Measurements from ENCODE around the gene ANKRD11.
A peak's percentile ranks its signal among the peaks of the same experiment; 100 is the strongest.

ANKRD11 gene

DNA sequence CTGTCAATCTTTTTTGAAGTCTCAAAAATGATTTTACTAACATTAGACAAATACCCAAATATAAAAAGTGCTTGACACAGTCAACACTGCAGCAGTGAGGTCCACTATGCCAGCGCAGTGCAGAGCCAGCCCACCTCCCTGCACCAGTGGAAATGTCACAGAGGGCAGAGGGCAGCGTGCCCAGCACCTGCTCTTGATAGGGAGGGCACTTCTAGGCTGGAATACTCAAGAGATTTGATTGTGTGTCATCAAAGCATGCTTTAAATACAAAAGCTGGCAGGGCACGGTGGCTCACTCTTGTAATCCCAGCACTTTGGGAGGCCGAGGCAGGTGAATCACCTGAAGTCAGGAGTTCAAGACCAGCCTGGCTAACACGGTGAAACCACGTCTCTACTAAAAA is 136.0 kb downstream of the ANKRD11 start:
- DNase-seq (ENCODE audit: low read depth in 4 of 4, low spot score in 1 of 4): no peak

DNA sequence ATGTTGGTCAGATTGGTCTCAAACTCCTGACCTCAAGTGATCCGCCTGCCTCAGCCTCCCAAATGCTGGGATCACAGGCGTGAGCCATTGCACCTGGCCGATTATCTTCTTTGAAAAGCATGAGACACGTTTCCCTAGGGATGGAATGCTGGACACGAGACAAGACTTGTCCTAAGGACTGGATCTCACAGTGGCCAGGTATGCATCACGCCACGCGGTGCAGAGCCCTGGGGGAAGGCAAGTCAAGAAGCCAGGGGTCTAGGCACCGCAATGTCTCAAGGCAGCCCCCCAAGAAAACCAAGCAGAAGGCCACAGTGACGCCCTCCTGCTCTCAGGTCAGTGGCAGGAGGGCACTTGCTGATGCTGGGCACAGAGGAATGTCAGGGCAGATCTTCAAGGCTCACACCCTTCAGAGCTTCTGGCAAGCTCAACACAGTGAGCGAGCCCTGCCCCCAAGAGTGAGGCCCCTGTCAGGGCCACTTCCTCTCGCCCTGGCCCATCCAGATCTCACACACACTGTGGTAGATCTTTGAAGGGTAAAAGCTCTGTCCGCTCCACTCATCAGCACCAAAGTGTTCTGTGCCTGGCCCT is 138.2 kb downstream of the ANKRD11 start:
- DNase-seq (ENCODE audit: low read depth in 4 of 4, low spot score in 1 of 4): no peak

DNA sequence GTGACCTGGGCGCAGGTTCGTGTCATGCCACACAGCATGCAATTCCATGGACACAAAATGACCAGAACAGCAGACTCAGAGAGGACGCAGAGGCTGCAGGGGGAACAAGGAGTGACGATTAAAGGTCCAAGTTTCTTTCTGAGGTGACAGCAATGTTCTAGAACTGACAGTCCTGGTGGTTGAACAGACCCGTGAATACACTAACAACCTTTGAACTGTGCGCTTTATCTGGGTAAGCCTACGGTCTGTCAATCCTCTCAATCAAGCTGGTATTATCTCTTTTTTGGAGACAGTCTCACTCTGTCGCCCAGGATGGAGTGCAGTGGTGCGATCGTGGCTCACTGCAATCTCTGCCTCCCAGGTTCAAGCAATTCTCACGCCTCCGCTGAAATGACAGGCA is 138.7 kb downstream of the ANKRD11 start:
- DNase-seq (ENCODE audit: low read depth in 4 of 4, low spot score in 1 of 4): no peak

DNA sequence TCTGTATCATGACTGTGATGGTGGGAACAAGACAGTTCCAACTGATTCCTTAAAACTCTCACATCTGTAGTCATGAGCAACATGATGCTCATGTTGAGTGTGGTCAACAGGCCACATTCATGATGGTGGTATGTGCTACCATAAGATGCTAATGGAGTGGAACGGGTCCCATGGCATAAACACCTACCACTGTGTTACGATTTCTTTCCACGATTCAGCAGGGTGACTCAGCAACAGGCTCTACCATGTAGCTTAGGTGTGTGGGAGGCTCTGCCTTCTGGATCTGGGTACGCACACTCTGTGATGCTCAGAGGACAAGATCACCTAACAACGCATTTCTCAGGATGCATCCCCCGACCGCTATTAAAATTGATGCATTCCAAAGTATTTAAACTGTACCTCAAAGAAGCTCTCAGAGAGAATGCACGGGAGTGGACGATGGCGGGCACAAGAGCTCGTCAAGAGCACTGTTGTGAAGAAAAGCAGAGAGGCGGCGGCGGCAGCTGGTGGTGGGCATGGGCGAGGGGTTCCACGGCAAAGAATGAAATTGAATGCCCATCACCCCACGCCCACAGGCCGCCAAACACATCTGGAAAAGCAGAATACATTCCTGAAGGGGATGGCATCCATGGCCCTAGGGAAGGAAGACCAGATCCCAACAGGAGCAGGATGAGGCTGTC is 139.5 kb downstream of the ANKRD11 start:
- peak in 1 of 4 experiments; percentile 51 for DNase-seq (ENCODE audit: low read depth in 4 of 4, low spot score in 1 of 4)

DNA sequence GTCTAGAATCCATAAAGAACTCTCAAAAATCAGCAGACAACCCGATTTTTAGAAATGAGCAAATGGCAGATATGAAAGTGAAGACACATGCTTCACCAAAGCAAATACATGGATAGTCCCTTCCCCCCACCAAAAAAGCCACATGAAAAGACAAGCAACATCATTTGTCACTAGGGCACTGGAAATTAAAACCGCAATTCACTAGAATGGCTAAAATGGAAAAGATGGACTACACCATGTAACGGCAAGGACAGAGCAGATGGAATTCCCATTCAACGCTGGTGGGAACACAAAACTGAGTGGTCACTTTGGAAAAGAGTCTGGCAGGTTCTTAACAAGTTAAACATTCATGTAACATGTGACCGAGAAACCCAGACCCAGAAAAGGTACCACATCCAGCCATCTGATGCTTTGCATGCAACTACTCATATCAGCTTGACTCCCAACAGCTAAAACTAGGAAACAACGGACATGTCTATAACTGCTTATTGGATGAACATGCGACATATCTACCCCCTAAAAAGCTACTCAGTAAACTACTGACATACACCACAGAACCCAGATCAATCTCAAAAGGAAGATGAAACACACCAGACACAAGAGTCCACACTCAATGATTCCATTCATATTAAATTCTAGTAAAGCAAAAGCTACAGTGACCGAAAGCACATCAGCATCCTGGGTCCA is 140.3 kb downstream of the ANKRD11 start:
- no peak for DNase-seq (ENCODE audit: low read depth in 4 of 4, low spot score in 1 of 4)

DNA sequence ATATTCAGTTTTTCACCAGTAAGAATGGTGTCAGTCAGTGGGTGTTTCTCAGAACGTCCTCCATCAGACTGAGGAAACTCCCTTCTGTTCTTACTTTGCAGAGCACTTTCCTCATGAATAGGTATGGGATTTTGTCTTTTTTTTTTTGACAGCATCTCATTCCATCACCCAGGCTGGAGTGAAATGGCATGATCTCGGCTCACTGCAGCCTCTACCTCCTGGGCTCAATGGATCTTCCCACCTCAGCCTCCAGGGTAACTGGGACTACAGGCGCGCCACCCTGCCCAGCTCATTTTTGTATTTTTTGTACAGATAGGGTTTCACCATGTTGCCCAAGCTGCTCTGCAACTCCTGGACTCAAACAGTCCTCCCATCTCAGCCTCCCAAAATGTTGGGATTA is 142.6 kb downstream of the ANKRD11 start:
- no peak for DNase-seq (ENCODE audit: low read depth in 4 of 4, low spot score in 1 of 4)

DNA sequence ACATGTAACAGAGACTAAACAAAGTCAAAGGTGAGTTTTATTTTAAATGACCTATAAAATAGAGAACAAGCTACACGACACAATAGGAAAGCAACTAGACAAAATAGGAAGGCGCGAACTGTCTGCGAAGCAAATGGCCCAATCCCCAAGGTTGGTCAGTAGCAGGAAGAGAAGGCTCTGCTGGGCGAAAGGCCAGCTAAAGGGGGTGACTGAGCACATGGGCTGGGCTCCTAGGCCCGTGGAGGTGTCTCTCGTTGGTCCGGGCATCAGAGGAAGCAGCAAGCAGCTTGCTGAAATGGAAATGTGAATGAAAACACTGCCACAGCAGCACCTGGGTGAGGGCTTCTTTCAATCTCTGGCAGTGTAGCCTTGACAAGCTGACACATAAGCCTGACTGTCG is 143.5 kb downstream of the ANKRD11 start:
- no peak for DNase-seq (ENCODE audit: low read depth in 4 of 4, low spot score in 1 of 4)

DNA sequence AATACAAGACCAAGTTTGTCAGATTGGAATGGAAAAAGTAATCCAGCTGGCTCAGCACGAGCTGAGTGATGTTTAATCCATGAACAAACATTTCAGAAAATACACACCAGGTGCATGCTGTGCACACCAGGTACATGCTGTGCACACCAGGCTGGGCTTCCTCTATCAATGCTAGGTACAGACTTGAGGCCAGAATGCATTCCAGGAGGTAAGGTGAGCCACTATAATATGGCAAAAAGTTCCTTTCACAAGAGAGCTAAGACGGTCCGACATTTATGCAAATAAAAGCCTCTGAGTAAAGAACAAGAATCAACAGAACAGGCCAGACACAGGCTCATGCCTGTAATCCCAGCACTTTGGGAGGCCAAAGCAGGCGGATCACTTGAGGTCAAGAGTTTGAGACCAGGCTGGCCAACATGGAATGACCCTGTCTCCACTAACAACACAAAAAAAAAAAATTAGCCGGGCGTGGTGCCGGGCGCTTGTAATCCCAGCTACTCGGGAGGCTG is 144.7 kb downstream of the ANKRD11 start:
- DNase-seq (ENCODE audit: low read depth in 4 of 4, low spot score in 1 of 4): no peak

DNA sequence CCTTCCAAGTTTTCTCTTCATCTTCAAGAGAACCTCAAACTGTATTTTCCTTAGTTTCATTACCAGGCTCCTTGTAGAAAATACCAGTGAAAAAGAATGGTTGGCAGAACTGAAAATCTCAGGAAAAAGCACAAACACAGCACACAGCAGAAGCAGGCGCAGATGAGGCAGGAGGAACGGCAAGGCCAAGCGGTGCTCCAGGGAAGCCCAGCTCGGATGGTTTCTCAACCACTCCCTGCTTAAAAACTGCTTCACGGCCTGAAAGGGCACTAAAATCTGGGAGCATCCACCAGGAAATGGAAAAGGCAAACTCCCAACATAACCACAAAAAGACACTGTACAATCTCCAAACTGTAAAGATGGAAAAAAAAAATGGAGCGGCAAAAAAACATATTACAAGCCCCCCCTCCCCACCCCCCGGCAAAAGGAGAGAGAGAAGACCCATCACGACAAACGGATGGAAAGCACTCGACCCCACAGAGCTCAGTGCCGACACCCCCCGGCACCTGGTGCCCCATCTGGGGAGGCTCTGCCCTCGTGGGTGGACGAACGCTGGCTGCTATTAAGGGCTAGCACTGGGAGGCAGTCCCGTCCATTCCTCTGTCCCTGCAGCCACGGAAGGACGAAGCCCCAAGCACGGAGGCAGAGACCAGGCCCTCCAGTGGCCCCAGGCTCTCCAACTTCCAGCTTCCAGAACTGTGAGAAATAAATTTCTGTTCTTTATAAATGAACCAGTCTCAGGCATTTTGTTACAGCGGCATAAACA is 145.3 kb downstream of the ANKRD11 start:
- no peak for DNase-seq (ENCODE audit: low read depth in 4 of 4, low spot score in 1 of 4)

DNA sequence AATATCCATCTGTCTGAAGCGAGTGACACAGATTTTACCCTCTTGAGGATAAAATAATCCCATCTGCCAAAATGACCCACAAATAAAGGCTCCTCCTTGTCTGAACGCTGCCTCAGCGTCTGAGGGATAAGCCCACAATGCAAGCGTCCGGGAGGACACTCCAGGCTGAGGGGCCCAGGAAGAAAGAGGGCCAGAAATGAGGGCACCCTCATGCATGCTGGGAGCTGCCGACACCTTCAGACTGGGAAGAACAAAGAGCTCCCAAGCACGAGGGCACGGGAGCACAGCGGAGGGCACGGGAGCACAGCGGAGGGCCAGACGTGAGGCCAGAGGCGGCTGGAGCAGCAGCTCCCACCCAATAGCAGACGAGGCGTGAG is 145.9 kb downstream of the ANKRD11 start:
- no peak for DNase-seq (ENCODE audit: low read depth in 4 of 4, low spot score in 1 of 4)

DNA sequence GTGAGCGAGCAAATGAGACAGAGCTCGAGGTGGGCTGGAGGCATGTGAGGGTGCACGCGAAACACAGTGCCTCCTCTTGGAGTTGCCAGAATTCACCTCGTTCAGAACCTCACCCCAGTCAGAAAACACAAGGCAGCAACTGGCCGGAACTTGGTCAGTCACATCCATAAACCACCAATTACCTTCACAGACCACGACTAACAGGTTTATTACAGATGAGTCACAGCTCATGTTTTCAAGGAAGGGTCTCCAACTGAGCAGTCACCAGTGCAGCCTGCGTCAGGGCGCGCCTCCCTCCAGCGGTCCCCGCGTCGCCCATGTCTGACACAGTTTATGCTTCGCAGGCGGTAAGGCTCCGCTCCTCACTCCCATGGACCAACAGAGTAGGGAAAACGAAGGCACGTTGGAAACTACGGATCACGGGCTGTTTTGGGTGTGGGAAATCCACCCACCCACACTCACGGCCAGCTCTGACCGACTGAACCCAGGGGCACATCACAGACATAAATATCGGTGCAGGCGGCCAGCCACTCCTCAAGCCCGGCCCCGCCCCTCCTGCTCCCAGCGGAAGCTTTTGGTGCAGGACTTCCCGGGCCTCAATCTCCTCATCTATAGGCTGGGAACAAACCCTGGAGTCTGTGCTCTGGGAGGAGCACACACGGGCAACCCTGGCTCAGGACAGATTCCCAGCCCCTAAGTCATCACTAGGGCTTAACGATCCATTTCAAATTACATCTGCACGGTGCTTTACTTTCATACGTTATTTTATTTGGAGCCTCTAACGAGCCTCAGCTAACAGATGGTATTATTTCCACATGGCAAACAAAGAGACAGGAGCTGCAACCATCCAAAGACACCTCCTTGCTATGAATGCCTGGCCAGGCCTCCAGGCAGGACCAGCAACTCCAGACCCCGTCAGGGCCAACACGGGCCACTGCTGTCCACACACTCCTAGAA is 146.6 kb downstream of the ANKRD11 start:
- no peak for DNase-seq (ENCODE audit: low read depth in 4 of 4, low spot score in 1 of 4)

DNA sequence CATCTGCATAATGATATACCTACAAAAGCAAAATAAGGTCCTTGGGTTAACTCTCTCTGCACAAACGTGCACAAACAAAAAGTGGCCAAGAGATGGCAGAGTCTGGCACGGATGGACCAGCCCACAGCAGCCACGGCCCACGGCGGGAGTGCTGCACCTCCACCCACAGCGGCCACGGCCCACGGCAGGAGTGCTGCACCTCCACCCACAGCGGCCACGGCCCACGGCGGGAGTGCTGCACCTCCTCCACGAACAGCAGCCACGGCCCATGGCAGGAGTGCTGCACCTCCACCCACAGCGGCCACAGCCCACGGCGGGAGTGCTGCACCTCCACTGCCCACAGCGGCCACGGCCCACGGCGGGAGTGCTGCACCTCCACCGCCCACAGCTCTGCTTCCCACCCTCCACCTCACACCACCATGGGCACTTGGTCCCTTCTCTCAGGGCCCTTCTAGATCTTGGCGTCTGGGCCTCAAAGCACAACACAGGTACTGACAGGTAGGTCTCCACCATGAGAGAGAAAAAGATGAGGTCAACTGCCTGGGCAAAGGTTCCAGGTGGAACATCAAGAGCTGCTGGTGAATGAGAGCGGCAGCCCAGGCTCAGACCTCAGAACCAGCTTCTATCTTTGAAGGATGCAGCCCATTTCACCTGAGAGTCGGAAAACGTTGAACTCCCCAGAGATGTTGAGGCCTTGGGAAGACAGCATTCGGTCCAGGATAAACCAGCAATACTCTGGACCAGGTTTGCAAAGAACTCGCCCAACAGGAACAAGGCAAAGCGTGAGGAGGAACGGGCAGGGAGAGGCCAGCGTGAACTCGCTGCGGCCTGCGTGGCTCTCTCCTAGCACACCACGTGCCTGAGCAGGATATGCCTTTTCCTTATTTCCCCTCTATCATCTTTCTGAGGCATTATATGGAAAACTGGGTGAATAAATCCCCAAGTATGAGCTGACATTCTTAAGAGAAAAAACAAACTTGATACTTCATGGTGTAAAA is 148.4 kb downstream of the ANKRD11 start:
- DNase-seq (ENCODE audit: low read depth in 4 of 4, low spot score in 1 of 4): no peak

DNA sequence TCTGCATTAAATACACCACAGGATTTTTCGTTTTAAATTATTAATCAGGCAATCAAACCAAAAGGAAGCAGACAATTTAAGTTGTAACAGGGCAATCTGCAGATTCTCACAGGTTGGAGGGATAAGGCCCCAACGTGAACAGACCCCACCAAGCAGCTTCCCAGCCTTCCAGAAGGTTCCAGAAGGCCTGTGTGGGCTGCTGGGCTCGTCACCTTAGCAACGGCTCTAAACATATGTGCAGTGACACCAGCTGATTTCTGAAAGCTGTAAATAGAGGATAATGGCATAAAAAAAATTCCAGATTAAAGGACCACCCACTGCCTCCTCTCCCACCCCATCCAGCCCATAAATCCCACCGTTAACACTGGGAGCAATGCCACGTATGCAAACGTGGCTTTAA is 149.1 kb downstream of the ANKRD11 start:
- DNase-seq (ENCODE audit: low read depth in 4 of 4, low spot score in 1 of 4): no peak

DNA sequence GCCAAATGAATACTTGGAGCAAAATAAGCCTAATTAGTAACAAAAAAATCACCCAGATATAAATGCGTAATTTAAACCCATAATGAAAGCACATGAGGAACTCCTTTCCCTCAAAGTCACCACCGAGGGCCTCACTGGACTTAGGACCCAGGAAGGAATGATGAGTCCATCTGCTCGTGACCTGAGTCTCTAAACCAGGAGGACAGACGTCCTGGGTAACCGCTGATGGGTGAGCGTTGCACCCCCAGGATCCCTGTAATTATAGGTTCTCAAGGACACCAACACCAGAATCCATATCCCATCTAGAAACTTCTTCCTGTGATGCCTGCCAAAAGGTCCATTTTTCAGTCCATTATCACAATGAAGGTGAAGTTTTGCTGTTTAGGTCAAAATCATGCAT is 151.5 kb downstream of the ANKRD11 start:
- no peak for DNase-seq (ENCODE audit: low read depth in 4 of 4, low spot score in 1 of 4)

DNA sequence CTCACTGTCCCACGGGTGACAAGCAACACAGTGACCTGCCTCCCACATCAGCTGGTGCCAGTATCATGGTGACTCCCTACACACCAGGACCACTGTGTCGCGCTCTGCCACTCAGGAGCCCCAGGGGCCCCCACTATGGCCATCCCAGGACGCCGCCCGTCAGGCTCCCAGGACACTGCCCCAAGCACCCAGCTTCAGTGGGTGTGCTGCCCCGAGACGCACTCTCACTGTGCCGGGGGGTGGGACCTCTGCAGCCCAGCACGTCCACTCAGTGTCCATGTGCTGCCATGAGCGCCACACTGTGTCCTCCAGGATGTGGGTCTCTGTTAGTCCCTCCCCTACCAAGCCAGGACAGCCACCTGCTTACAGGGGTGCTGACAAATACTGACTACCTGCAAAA is 152.4 kb downstream of the ANKRD11 start:
- DNase-seq (ENCODE audit: low read depth in 4 of 4, low spot score in 1 of 4): no peak

DNA sequence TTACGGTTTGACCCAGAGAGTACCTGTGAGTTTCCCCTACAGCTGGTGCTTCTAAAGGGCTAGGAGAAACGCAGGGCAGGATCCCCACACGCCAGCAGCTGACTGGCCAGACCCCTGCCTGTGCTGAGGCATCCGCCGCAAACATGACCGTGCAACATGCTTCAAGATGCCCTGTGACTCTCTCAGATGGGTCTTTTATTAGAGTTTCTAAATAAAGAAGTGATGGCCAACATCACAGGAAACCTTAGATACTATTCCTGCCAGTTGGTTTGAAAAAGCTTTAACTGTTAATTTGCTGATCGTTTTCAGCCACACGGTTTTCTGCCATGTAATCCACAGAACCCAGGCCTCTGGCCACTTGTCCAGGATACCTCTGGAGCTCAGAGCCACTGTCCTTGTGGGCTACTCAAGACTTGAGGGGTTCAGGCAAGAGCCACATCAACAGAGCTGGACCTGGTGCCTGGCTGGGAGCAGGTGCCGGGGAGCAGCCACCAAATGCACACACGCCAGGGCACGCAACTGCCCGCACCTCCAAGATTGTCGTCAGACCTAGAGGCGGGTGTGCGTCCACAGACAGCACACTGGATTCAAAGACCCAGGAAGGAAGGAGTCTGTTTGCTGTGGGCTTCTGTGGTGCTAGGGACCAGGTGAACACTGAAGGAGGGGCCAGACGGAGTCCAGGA is 154.4 kb downstream of the ANKRD11 start:
- DNase-seq (ENCODE audit: low read depth in 4 of 4, low spot score in 1 of 4): no peak

DNA sequence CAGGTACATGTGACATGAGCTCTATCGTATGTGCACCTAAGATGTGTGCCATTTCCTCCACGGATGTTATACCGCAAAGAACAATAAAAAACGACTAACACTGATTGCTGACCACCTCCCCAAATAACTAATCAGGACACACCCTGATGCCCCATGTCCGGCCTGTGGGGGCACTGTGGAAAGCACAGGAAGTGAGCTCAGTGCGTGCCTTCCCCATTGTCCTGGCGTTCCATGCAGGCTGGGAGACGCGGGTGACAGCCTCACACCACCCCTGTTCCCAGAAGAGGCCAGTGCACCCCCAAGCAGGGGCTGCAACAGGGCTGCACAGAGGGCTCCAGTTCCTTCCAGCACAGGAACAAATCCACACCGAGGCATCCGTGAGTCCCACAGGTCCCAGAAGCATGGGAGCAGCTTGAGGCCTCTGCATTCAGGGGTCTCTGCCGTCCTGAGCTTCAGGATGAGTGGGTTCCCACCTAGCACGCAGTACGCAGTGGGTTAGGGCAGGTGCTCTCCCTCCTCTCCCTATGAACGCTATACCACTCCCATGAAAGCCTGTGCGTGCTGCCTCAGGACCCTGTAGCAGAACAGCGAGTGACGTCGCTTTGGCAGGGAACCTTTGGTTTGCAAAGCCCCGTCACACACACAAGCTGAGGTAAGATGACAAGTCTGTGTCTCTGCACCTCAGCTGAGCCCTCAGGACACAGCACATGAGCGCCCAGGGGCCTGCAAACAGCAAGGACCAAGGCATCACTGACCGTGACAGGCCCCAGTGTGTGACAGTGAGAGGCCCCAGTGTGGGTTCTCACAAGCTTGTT is 155.2 kb downstream of the ANKRD11 start:
- no peak for DNase-seq (ENCODE audit: low read depth in 4 of 4, low spot score in 1 of 4)

DNA sequence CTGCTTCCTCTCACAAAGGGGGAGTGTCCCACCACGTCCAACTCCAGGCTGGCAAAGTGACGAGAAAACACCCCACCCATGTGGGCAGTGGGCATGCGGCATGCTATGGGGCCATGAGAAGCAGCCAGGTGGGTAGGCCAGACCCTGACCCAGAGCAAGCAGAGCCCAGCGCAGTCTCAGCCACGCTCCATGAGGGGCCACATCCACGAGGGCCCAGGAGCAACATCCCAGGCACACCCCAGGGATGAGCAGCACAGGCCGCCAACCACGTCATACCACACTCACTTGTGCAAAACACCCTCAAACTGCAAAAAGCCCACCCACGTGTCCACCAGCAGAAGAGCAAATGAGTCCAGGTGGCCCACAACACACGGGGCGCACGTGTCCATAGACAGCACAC is 155.9 kb downstream of the ANKRD11 start:
- DNase-seq (ENCODE audit: low read depth in 4 of 4, low spot score in 1 of 4): no peak

All from stimulated activated CD4-positive, alpha-beta T cell treated with anti-CD3 and anti-CD28 coated beads, Interleukin-1b, Interleukin-23, amount 100 ng/mL, for 24 hours (primary cell).